Middle frontal gyrus (tissue), 1 donor: ENCODE results near the gene TRIO.

Experiments used
- DNase-seq: peaks from one replicate; pipeline ENCODE4 v3.0.0-alpha.2; 2015; ENCODE audit warnings: low spot score; ENCODE audit errors: extremely low spot score

TRIO gene

GRCh38 chr5:14407051-14407450 is 263.9 kb downstream of the TRIO start:
- no peak for DNase-seq

GRCh38 chr5:14407746-14408175 is 264.6 kb downstream of the TRIO start:
- DNase-seq: no peak

- DNase-seq: no peak
Measured at GRCh38 chr5:14408969-14409586, 265.9 kb downstream of the TRIO start.

- no peak for DNase-seq
Measured at GRCh38 chr5:14410068-14410393, 266.9 kb downstream of the TRIO start.

- DNase-seq: no peak
Measured at GRCh38 chr5:14410394-14411201, 267.5 kb downstream of the TRIO start.

GRCh38 chr5:14411216-14411615 is 268.1 kb downstream of the TRIO start:
- no peak for DNase-seq

- no peak for DNase-seq
Measured at GRCh38 chr5:14413331-14413750, 270.2 kb downstream of the TRIO start.

- DNase-seq: no peak
Measured at GRCh38 chr5:14414007-14414406, 270.9 kb downstream of the TRIO start.

- no peak for DNase-seq
Measured at GRCh38 chr5:14414656-14415023, 271.5 kb downstream of the TRIO start.

- no peak for DNase-seq
Measured at GRCh38 chr5:14415024-14415697, 272.0 kb downstream of the TRIO start.

GRCh38 chr5:14415698-14416074 is 272.5 kb downstream of the TRIO start:
- no peak for DNase-seq

GRCh38 chr5:14416621-14417275 is 273.6 kb downstream of the TRIO start:
- no peak for DNase-seq

GRCh38 chr5:14417276-14417730 is 274.2 kb downstream of the TRIO start:
- DNase-seq: no peak

- no peak for DNase-seq
Measured at GRCh38 chr5:14417792-14418765, 274.9 kb downstream of the TRIO start.

- no peak for DNase-seq
Measured at GRCh38 chr5:14419686-14420085, 276.5 kb downstream of the TRIO start.

- DNase-seq: no peak
Measured at GRCh38 chr5:14420101-14420811, 277.1 kb downstream of the TRIO start.

GRCh38 chr5:14421851-14422250 is 278.7 kb downstream of the TRIO start:
- DNase-seq: no peak

- no peak for DNase-seq
Measured at GRCh38 chr5:14424011-14424685, 281.0 kb downstream of the TRIO start.

GRCh38 chr5:14425559-14425958 is 282.4 kb downstream of the TRIO start:
- no peak for DNase-seq

GRCh38 chr5:14426521-14426920 is 283.4 kb downstream of the TRIO start:
- DNase-seq: no peak
